Activated CD4-positive, alpha-beta T cell treated with anti-CD3 and anti-CD28 coated beads for 36 hours (primary cell): ENCODE data around the gene CPSF7. TPM values are rescaled to one million over a fixed set of nuclear protein-coding genes. Genes with fewer than 3 reads are reported as not detected.

Experiments
- ATAC-seq: fragments of 200-7000 bp; cut with Tn5 transposase; one replicate; pipeline ENCODE4 v1.10.0; 2021; ENCODE audit warnings: mild to moderate bottlenecking, moderate library complexity
- CTCF ChIA-PET: fragments of 350-600 bp; sonication (Branson Sonifier 250); formaldehyde crosslinking; loops from one replicate; lab custom pipeline; 2021; ENCODE audit warnings: antibody characterized with exemption; lab: Charles Lee
- POLR2A ChIA-PET: fragments of 350-600 bp; sonication (Branson Sonifier 250); formaldehyde crosslinking; loops from one replicate; lab custom pipeline; 2021; ENCODE audit warnings: antibody characterized with exemption, inconsistent platforms; lab: Charles Lee
- DNase-seq: peaks from one replicate; pipeline ENCODE4 v3.0.0-alpha.2; 2020
- H3K27ac Mint-ChIP-seq: one replicate; pipeline ENCODE4 v1.8.0; 2021; ENCODE audit warnings: mixed read lengths
- H3K27me3 Mint-ChIP-seq: one replicate; pipeline ENCODE4 v1.8.0; 2021; ENCODE audit warnings: mixed read lengths
- H3K36me3 Mint-ChIP-seq: one replicate; pipeline ENCODE4 v1.8.0; 2021; ENCODE audit warnings: low read depth, mixed read lengths
- H3K4me1 Mint-ChIP-seq: one replicate; pipeline ENCODE4 v1.8.0; 2021; ENCODE audit warnings: mixed read lengths
- H3K4me3 Mint-ChIP-seq: one replicate; pipeline ENCODE4 v1.8.0; 2021; ENCODE audit warnings: mild to moderate bottlenecking, moderate library complexity, mixed read lengths
- H3K9me3 Mint-ChIP-seq: one replicate; pipeline ENCODE4 v1.8.0; 2021; ENCODE audit warnings: low read depth, mixed read lengths
- intact Hi-C, 2 experiments: fragments of 100-400 bp; cut with DNase I in 1 of 2; cut with micrococcal nuclease in 1 of 2; formaldehyde crosslinking; loops; one replicate each; pipeline versions ENCODE4 v1.14.2 to v1.15.1; 2022 to 2024; cut with DNase I, micrococcal nuclease
- total RNA-seq, 2 experiments: library from RNA; stranded (reverse); gene quantifications; one replicate each; pipeline ENCODE4 v1.2.3, GENCODE V29; 2021

The CPSF7 gene
- total RNA-seq: 100 to 1,000 TPM; 108 to 179 TPM

DNA sequence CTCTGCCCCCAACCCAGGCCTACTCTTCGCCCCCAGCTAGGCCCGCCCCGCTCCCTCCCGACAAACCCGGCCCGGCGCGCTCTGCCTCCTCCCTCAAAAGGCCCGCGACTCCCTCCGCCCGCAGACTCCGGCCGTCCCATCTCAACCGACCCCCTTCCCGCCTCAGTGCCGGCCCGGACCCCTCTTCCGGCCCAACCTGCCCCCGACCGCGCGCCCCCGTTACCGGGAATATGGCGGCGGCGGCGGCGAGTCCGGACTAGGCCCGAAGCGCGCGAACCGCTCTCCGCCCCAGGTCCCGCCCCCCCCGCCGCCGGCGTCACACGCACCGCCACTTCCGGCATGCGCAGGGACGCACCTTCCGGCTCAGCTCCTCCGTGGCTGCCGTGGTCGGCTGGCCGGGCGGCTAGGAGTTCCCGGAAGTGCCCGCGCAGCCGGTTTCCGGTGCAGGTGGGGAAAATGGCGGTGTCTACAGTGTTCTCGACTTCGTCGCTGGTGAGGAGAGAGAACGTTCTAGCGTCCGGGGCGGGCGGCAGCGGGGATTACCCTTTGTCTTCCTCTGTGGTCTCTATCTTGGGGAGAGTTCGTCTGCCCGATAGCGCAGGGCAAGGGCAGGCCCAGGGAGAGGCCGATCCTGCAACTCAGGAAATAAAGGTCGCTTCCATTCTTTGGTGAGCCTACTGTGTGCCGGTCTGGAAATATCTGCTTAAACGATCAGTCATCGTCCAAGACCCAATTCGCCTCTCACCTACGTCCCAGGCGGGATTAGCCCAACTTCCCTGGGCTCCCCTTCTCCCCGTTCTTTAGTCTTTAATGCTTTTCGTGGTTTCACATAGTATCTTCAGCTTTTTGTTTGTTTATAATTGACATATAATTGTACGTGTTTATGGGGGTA lies at the start of gene CPSF7, which contains the start of gene SDHAF2:
CPSF7 (minus strand) TSS at position 285 of the 892 bp plus-strand sequence. CDS start 740 bp downstream, outside the sequence.
SDHAF2 (plus strand) TSS at position 434 of the 892 bp plus-strand sequence; CDS start at position 457, 23 bp downstream.
- DNase-seq (peak; percentile 99), ATAC-seq (peak; percentile 92)
- intact Hi-C loops: loop anchor here (1.0 to 10.0 kb wide), 13 partner anchors 37 to 1763 kb away; partner anchors contain the start of genes PRPF19 (in 2 of the 2), TMEM138 (in 2 of the 2), CCDC86 (in 1 of the 2) and DDB1 (in 1 of the 2)
- Mint-ChIP-seq H3K27me3 (no peaks in the 10 kb centered on the region), H3K4me1 (peaks cover 59% of the 10 kb centered on the region), H3K4me3 (peak within 1 kb of the TSS; percentile 92), H3K27ac (peak within 1 kb of the TSS; percentile 97), H3K36me3 (peaks cover 51% of the 10 kb centered on the region), H3K9me3 (no peaks in the 10 kb centered on the region)
- CTCF ChIA-PET: interaction anchor here (0.6 to 5.4 kb wide), 10 partner anchors 9 to 391 kb away, joined by 3 to 31 read pairs (median 4); partner anchors contain the start of genes DDB1, TKFC and TMEM216
- POLR2A ChIA-PET: interaction anchor here (0.6 to 2.3 kb wide), 9 partner anchors 17 to 1161 kb away, joined by 3 to 19 read pairs (median 3); partner anchors contain the start of genes CYB561A3, TMEM109, TMEM138 and TUT1

DNA sequence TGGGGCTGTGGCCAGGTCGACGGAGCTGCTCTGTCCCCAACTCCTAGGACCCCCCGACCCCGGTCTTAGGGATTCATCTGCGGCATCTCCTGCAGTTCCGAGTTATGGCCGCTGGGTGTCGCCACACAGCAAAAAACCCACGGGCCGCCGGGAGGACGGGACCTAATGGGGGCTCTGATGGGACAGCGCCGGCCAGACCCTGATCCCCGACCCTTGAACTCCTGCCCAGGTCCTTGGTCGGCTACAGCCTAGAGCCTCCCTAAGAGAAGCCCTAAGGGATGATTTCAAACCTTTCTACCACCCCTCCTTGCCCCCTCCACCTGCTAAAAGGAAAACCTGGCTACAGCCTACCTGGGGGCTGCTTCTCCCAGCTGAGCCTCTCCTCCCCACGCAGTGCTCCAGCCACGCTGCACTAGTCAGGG lies 48.0 kb upstream of the CPSF7 start:
- Mint-ChIP-seq H3K36me3 (peaks cover 7% of the 10 kb centered on the region), H3K4me3 (no peak overlapping the region), H3K9me3 (no peaks in the 10 kb centered on the region), H3K27me3 (no peaks in the 10 kb centered on the region), H3K4me1 (peaks cover 9% of the 10 kb centered on the region), H3K27ac (no peak overlapping the region)
- POLR2A ChIA-PET: interaction anchor here (0.6 kb wide), 1 partner anchor 105 kb away, joined by 4 read pairs; no protein-coding TSS in a partner anchor
- intact Hi-C loops: loop anchor here (1.0 to 5.0 kb wide), 4 partner anchors 40 to 161 kb away; no protein-coding TSS in a partner anchor
- peak; percentile 56 for ATAC-seq
- peak; percentile 70 for DNase-seq
- CTCF ChIA-PET: interaction anchor here (0.9 to 13.3 kb wide), 12 partner anchors 10 to 255 kb away, joined by 3 to 108 read pairs (median 4); no protein-coding TSS in a partner anchor

DNA sequence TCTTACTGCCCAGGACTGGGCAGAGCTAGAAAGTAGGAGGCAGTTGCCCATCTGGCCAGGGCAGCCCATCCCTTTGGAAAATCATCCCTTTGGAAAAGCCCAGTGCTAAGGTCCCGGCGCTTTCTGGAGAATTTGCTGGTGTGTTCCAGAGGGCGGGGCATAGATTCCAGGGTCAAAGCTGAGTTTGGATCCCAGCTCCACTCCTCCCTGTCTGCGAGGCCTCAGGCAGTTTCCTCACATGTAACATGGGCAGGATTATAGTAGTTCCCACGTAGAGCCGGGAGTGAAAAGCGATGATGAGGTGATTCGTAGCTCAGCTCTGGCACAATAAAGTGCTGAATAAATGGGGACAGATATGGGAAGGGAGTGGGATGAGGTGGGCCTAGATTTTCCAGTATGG lies 47.4 kb upstream of the CPSF7 start:
- no peak for ATAC-seq
- CTCF ChIA-PET: interaction anchor here (0.6 to 13.3 kb wide), 10 partner anchors 12 to 161 kb away, joined by 3 to 108 read pairs (median 4); no protein-coding TSS in a partner anchor
- intact Hi-C loops: loop anchor here (1.0 to 5.0 kb wide), 4 partner anchors 40 to 161 kb away; no protein-coding TSS in a partner anchor
- peaks cover 9% of the 10 kb centered on the region for H3K36me3 Mint-ChIP-seq
- H3K4me1 Mint-ChIP-seq: peaks cover 9% of the 10 kb centered on the region
- no peak overlapping the region for H3K27ac Mint-ChIP-seq
- POLR2A ChIA-PET: interaction anchor here (0.6 kb wide), 1 partner anchor 106 kb away, joined by 4 read pairs; no protein-coding TSS in a partner anchor
- no peaks in the 10 kb centered on the region for H3K9me3 Mint-ChIP-seq
- no peak overlapping the region for H3K4me3 Mint-ChIP-seq
- H3K27me3 Mint-ChIP-seq: no peaks in the 10 kb centered on the region
- no peak for DNase-seq

GRCh38 chr11:61476371-61476770 lies 46.6 kb upstream of the CPSF7 start:
- Mint-ChIP-seq H3K9me3 (no peaks in the 10 kb centered on the region), H3K4me1 (peaks cover 9% of the 10 kb centered on the region), H3K27me3 (no peaks in the 10 kb centered on the region), H3K4me3 (no peak overlapping the region), H3K27ac (no peak overlapping the region), H3K36me3 (peaks cover 9% of the 10 kb centered on the region)
- ChIA-PET CTCF (interaction anchor here (0.7 to 13.3 kb wide), 11 partner anchors 13 to 162 kb away, joined by 3 to 108 read pairs (median 3); partner anchors contain the start of gene LRRC10B), POLR2A (no interaction called here)
- intact Hi-C loops: loop anchor here in 1 of 2 experiments (5.0 kb wide), 1 partner anchor 161 kb away; no protein-coding TSS in a partner anchor
- DNase-seq: no peak
- no peak for ATAC-seq

DNA sequence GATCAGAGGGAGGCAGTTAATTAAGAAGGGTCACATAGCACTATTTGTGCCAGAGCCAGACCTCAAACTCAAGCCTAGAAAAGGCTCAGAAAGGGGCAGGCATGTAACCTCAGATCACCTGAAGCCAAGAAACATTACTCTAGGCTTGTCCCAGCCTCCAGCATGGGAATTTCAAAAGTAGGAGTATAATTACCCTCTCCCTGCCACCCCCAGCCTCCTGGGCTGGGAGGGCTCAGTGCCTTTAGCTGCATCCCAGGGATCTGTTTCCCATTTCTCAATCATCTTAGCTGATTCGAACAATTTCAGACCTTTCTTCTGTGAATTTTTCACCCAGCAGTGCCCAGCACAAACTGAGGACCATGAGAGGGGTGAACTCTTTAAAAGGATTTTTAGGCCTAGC lies 45.7 kb upstream of the CPSF7 start:
- no peaks in the 10 kb centered on the region for H3K9me3 Mint-ChIP-seq
- ChIA-PET POLR2A (no interaction called here), CTCF (interaction anchor here (0.6 to 13.3 kb wide), 9 partner anchors 14 to 163 kb away, joined by 3 to 108 read pairs (median 4); no protein-coding TSS in a partner anchor)
- H3K36me3 Mint-ChIP-seq: peaks cover 11% of the 10 kb centered on the region
- H3K27me3 Mint-ChIP-seq: no peaks in the 10 kb centered on the region
- ATAC-seq: no peak
- intact Hi-C loops: loop anchor here in 1 of 2 experiments (5.0 kb wide), 1 partner anchor 162 kb away; no protein-coding TSS in a partner anchor
- no peak overlapping the region for H3K4me3 Mint-ChIP-seq
- peaks cover 9% of the 10 kb centered on the region for H3K4me1 Mint-ChIP-seq
- DNase-seq: no peak
- H3K27ac Mint-ChIP-seq: no peak overlapping the region

GRCh38 chr11:61474013-61474643 lies 44.4 kb upstream of the CPSF7 start:
- no peak for DNase-seq
- ATAC-seq: no peak
- ChIA-PET CTCF (interaction anchor here (0.7 to 13.3 kb wide), 4 partner anchors 27 to 43 kb away, joined by 3 to 108 read pairs (median 9); no protein-coding TSS in a partner anchor), POLR2A (no interaction called here)
- Mint-ChIP-seq H3K27me3 (no peaks in the 10 kb centered on the region), H3K27ac (peak overlapping the region; percentile 1), H3K9me3 (no peaks in the 10 kb centered on the region), H3K4me3 (no peak overlapping the region), H3K36me3 (peaks cover 11% of the 10 kb centered on the region), H3K4me1 (peaks cover 9% of the 10 kb centered on the region)
- intact Hi-C loops: no loop called here

GRCh38 chr11:61473370-61474012 lies 43.7 kb upstream of the CPSF7 start:
- peaks cover 9% of the 10 kb centered on the region for H3K4me1 Mint-ChIP-seq
- H3K9me3 Mint-ChIP-seq: no peaks in the 10 kb centered on the region
- peak overlapping the region; percentile 1 for H3K27ac Mint-ChIP-seq
- CTCF ChIA-PET: interaction anchor here (2.2 to 2.6 kb wide), 2 partner anchors 27 to 43 kb away, joined by 13 to 17 read pairs; no protein-coding TSS in a partner anchor
- intact Hi-C loops: no loop called here
- ATAC-seq (no peak), DNase-seq (no peak)
- H3K27me3 Mint-ChIP-seq: no peaks in the 10 kb centered on the region
- POLR2A ChIA-PET: no interaction called here
- H3K36me3 Mint-ChIP-seq: peaks cover 13% of the 10 kb centered on the region
- no peak overlapping the region for H3K4me3 Mint-ChIP-seq

GRCh38 chr11:61472868-61473267 lies 43.1 kb upstream of the CPSF7 start:
- Mint-ChIP-seq H3K36me3 (peaks cover 19% of the 10 kb centered on the region), H3K4me3 (no peak overlapping the region), H3K27me3 (no peaks in the 10 kb centered on the region), H3K27ac (no peak overlapping the region), H3K4me1 (peaks cover 10% of the 10 kb centered on the region), H3K9me3 (no peaks in the 10 kb centered on the region)
- ATAC-seq: no peak
- POLR2A ChIA-PET: interaction anchor here (0.6 kb wide), 1 partner anchor 170 kb away, joined by 4 read pairs; no protein-coding TSS in a partner anchor
- intact Hi-C loops: no loop called here
- CTCF ChIA-PET: interaction anchor here (0.6 to 2.6 kb wide), 5 partner anchors 9 to 922 kb away, joined by 3 to 17 read pairs (median 6); no protein-coding TSS in a partner anchor
- DNase-seq: no peak

GRCh38 chr11:61472282-61472681 lies 42.5 kb upstream of the CPSF7 start:
- ChIA-PET POLR2A (interaction anchor here (0.6 kb wide), 1 partner anchor 169 kb away, joined by 4 read pairs; no protein-coding TSS in a partner anchor), CTCF (interaction anchor here (0.6 to 2.6 kb wide), 4 partner anchors 10 to 45 kb away, joined by 4 to 17 read pairs (median 10); no protein-coding TSS in a partner anchor)
- no peak overlapping the region for H3K4me3 Mint-ChIP-seq
- no peak overlapping the region for H3K27ac Mint-ChIP-seq
- no peak for DNase-seq
- intact Hi-C loops: no loop called here
- no peaks in the 10 kb centered on the region for H3K9me3 Mint-ChIP-seq
- ATAC-seq: no peak
- no peaks in the 10 kb centered on the region for H3K27me3 Mint-ChIP-seq
- peaks cover 23% of the 10 kb centered on the region for H3K36me3 Mint-ChIP-seq
- H3K4me1 Mint-ChIP-seq: peaks cover 14% of the 10 kb centered on the region

DNA sequence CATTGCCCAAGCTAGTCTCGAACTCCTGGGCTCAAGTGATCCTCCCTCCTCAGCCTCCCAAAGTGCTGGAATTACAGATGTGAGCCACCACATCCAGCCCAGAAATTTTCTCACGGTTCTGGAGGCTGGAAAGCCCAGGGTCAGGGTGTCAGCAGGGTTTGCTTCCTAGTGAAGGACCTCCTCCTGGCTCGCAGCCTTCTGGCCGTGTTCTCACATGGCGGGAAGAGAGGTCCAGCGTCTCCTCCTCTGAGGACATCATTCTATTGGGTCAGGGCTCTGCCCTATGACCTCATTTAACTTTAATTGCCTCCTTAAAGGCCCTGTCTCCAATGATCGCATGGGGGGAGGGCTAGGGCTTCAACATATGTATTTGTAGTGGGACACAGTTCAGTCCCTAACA lies 38.2 kb upstream of the CPSF7 start:
- ATAC-seq: no peak
- Mint-ChIP-seq H3K4me3 (no peak overlapping the region), H3K36me3 (peaks cover 21% of the 10 kb centered on the region), H3K27me3 (no peaks in the 10 kb centered on the region), H3K4me1 (peaks cover 6% of the 10 kb centered on the region), H3K9me3 (no peaks in the 10 kb centered on the region), H3K27ac (peak overlapping the region; percentile 13)
- ChIA-PET POLR2A (no interaction called here), CTCF (interaction anchor here (0.9 to 1.1 kb wide), 4 partner anchors 10 to 49 kb away, joined by 3 to 5 read pairs (median 4); no protein-coding TSS in a partner anchor)
- no peak for DNase-seq
- intact Hi-C loops: no loop called here
